ENCODE data around the gene CSTB.

The CSTB gene

GRCh38 chr21:43777953-43778352 is 1.8 kb upstream of the CSTB start:
- no peak overlapping the region for H3K4me3 ChIP-seq (ENCODE audit: low read depth, low read length)
- no peak overlapping the region for H3K27ac ChIP-seq (ENCODE audit: extremely low read depth, low read depth, low read length)
- H3K4me1 ChIP-seq (ENCODE audit: control insufficient read depth, insufficient read depth, low read length), result no peaks in the 10 kb centered on the region
- CTCF ChIA-PET, result no interaction called here
- peaks cover 4 to 20% of the 10 kb centered on the region in 2 experiments; a peak in 2 of 3 replicates for H3K36me3 ChIP-seq (ENCODE audit: control insufficient read depth in 2 of 2, insufficient read depth in 1 of 2, low read length in 2 of 2)
- POLR2A ChIA-PET, result interaction anchor here (1.2 kb wide), 1 partner anchor 233 kb away, joined by 4 read pairs; no protein-coding TSS in a partner anchor
- no peaks in the 10 kb centered on the region for H3K9me3 ChIP-seq (ENCODE audit: control insufficient read depth, insufficient read depth, low read depth, low read length)
- TF ChIP-seq ZNF138 (tag by site-specific recombination; IDR thresholded peaks at IDR 0.05; ENCODE audit: borderline replicate concordance) (no peak), ZSCAN16 (tag by site-specific recombination; IDR thresholded peaks at IDR 0.05) (no peak), ZNF600 (tag by site-specific recombination; IDR thresholded peaks at IDR 0.05) (no peak), ZNF416 (tag by site-specific recombination; IDR thresholded peaks at IDR 0.05) (no peak), ZNF501 (tag by site-specific recombination; IDR thresholded peaks at IDR 0.05) (no peak), ZNF362 (tag by site-specific recombination; IDR thresholded peaks at IDR 0.05) (no peak), TCF7L2 (IDR thresholded peaks at IDR 0.05; ENCODE audit: borderline replicate concordance, low read depth, low read length) (no peak), SCRT2 (tag by site-specific recombination; IDR thresholded peaks at IDR 0.05) (peak; percentile 89), ZNF26 (tag by site-specific recombination; IDR thresholded peaks at IDR 0.05) (no peak), ZNF274 (IDR thresholded peaks at IDR 0.05; ENCODE audit: low read length) (no peak), ZNF274 (tag by site-specific recombination; IDR thresholded peaks at IDR 0.05; ENCODE audit: borderline replicate concordance) (no peak), ZNF670 (tag by site-specific recombination; IDR thresholded peaks at IDR 0.05; ENCODE audit: low read depth) (no peak), ZNF514 (tag by site-specific recombination; IDR thresholded peaks at IDR 0.05) (no peak), SP3 (tag by site-specific recombination; IDR thresholded peaks at IDR 0.05) (no peak), ZNF202 (tag by site-specific recombination; IDR thresholded peaks at IDR 0.05; ENCODE audit: borderline replicate concordance) (no peak), PRDM10 (tag by site-specific recombination; IDR thresholded peaks at IDR 0.05) (peak; percentile 46; the same call in 1 of the 2 replicates)
- TF ChIP-seq, protein P1, sequence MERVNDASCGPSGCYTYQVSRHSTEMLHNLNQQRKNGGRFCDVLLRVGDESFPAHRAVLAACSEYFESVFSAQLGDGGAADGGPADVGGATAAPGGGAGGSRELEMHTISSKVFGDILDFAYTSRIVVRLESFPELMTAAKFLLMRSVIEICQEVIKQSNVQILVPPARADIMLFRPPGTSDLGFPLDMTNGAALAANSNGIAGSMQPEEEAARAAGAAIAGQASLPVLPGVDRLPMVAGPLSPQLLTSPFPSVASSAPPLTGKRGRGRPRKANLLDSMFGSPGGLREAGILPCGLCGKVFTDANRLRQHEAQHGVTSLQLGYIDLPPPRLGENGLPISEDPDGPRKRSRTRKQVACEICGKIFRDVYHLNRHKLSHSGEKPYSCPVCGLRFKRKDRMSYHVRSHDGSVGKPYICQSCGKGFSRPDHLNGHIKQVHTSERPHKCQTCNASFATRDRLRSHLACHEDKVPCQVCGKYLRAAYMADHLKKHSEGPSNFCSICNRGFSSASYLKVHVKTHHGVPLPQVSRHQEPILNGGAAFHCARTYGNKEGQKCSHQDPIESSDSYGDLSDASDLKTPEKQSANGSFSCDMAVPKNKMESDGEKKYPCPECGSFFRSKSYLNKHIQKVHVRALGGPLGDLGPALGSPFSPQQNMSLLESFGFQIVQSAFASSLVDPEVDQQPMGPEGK (tag by site-specific recombination; IDR thresholded peaks at IDR 0.05), result 0 out of 2 replicates have a peak, but pooled peaks have one; percentile 16
- TF ChIP-seq, protein P2, sequence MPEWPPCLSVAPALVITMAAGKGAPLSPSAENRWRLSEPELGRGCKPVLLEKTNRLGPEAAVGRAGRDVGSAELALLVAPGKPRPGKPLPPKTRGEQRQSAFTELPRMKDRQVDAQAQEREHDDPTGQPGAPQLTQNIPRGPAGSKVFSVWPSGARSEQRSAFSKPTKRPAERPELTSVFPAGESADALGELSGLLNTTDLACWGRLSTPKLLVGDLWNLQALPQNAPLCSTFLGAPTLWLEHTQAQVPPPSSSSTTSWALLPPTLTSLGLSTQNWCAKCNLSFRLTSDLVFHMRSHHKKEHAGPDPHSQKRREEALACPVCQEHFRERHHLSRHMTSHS (tag by site-specific recombination; IDR thresholded peaks at IDR 0.05), result no peak
